ENCODE results near the gene CDHR1.

- TF ChIP-seq CTCF (IDR thresholded peaks at IDR 0.05) (no peak), POLR2A (IDR thresholded peaks at IDR 0.05) (no peak), EP300 (IDR thresholded peaks at IDR 0.05) (no peak)
Observed at GRCh38 chr10:84226616-84227015, 32.3 kb downstream of the CDHR1 start.

Data from stomach (tissue), 4 donors.